Left lung (tissue), 10 donors: ENCODE data around the gene DNAJC13. TPM values are rescaled to one million over a fixed set of nuclear protein-coding genes. Genes with fewer than 3 reads are reported as not detected.

Source experiments
- ATAC-seq: fragments of 200-7000 bp; cut with Tn5 transposase; one replicate; pipeline ENCODE4 v1.9.1; 2020; ENCODE audit warnings: moderate library complexity
- DNase-seq, 4 donors: peaks; one replicate each; pipeline ENCODE4 v3.0.0-alpha.2; 2013 to 2020
- H3K27ac ChIP-seq, 2 donors: fragments of 200-600 bp; sonication (generic) in 1 of 2; one replicate each; pipeline versions ENCODE4 v1.5.0 to v1.8.0; 2020 to 2021
- H3K27me3 ChIP-seq, 2 donors: fragments of 200-600 bp; sonication (generic) in 1 of 2; one replicate each; pipeline versions ENCODE4 v1.5.0 to v1.8.0; 2020 to 2021
- H3K36me3 ChIP-seq, 2 donors: fragments of 200-600 bp; sonication (generic) in 1 of 2; one replicate each; pipeline versions ENCODE4 v1.5.0 to v1.8.0; 2020 to 2021
- H3K4me1 ChIP-seq, 2 donors: fragments of 200-600 bp; one replicate each; pipeline ENCODE4 v1.8.0; 2021
- H3K4me3 ChIP-seq, 2 donors: fragments of 200-600 bp; sonication (generic) in 1 of 2; one replicate each; pipeline versions ENCODE4 v1.5.0 to v1.8.0; 2020 to 2021; ENCODE audit warnings: mild to moderate bottlenecking in 1 of 2
- H3K9me3 ChIP-seq, 2 donors: fragments of 200-600 bp; sonication (generic) in 1 of 2; one replicate each; pipeline versions ENCODE4 v1.5.0 to v1.8.0; 2020 to 2021
- CTCF ChIP-seq, 2 donors: fragments of 200-600 bp; sonication (generic) in 1 of 2; IDR thresholded peaks; one replicate each; pipeline versions ENCODE4 v1.5.0 to v1.8.0; 2021; ENCODE audit warnings: antibody characterized with exemption in 2 of 2
- intact Hi-C, 2 donors: fragments of 100-400 bp; cut with DNase I; formaldehyde crosslinking; loops; one replicate each; pipeline versions ENCODE4 v1.11.2 to v1.14.2; 2022
- polyA plus RNA-seq, 6 donors: library from polyadenylated mRNA; unstranded; fragments of 120-200 nt; gene quantifications; one replicate each; pipeline ENCODE4 v1.2.1, GENCODE V29; 2013; ENCODE audit not compliant: insufficient read length in 6 of 6
- total RNA-seq, 2 donors: library from RNA; stranded (reverse); fragmentation: NEBNext Ultra II Directional; extraction: Animal tissue kit (Norgen Biotek cat#: 25700); gene quantifications; one replicate each; pipeline ENCODE4 v1.2.1, GENCODE V29; 2021
- donor health status: DM: no; HTN: yes; CAD: no.
- donor health status: DM: no; HTN: no; CAD: no.

The DNAJC13 gene
- total and polyA plus RNA-seq, 8 donors = 41.2 to 64.0 (median 55.1) TPM

GRCh38 chr3:132459551-132459950 lies 42.2 kb downstream of the DNAJC13 start:
- H3K27me3 ChIP-seq = no peaks in the 10 kb centered on the region
- ATAC-seq (no peak), DNase-seq (no peak)
- TF ChIP-seq CTCF (IDR thresholded peaks at IDR 0.05) = no peak
- peak overlapping the region in 1 of 2 donors; percentile 71 for H3K27ac ChIP-seq
- H3K4me1 ChIP-seq = peaks cover 0 to 26% of the 10 kb centered on the region in 2 donors
- peaks cover 0 to 93% of the 10 kb centered on the region in 2 donors for H3K36me3 ChIP-seq
- H3K9me3 ChIP-seq = no peaks in the 10 kb centered on the region
- intact Hi-C loops = no loop called here
- no peak overlapping the region for H3K4me3 ChIP-seq

- Histone ChIP-seq H3K27ac (no peak overlapping the region), H3K4me3 (no peak overlapping the region), H3K4me1 (peaks cover 0 to 19% of the 10 kb centered on the region in 2 donors), H3K9me3 (no peaks in the 10 kb centered on the region), H3K36me3 (peaks cover 0 to 85% of the 10 kb centered on the region in 2 donors), H3K27me3 (no peaks in the 10 kb centered on the region)
- DNase-seq (no peak), ATAC-seq (no peak)
- intact Hi-C loops = no loop called here
- no peak for TF ChIP-seq CTCF (IDR thresholded peaks at IDR 0.05)
Observed at GRCh38 chr3:132461544-132461943, 44.2 kb downstream of the DNAJC13 start.

GRCh38 chr3:132464066-132464465 lies 46.8 kb downstream of the DNAJC13 start:
- no peak overlapping the region for H3K4me3 ChIP-seq
- no peak overlapping the region for H3K27ac ChIP-seq
- H3K9me3 ChIP-seq = no peaks in the 10 kb centered on the region
- TF ChIP-seq CTCF (IDR thresholded peaks at IDR 0.05) = no peak
- intact Hi-C loops = no loop called here
- H3K4me1 ChIP-seq = no peaks in the 10 kb centered on the region
- peaks cover 0 to 86% of the 10 kb centered on the region in 2 donors for H3K36me3 ChIP-seq
- no peak for ATAC-seq
- no peaks in the 10 kb centered on the region for H3K27me3 ChIP-seq
- DNase-seq = no peak

GRCh38 chr3:132469326-132469725 lies 52.0 kb downstream of the DNAJC13 start:
- H3K4me3 ChIP-seq = no peak overlapping the region
- intact Hi-C loops = no loop called here
- DNase-seq = no peak
- ATAC-seq = no peak
- H3K27ac ChIP-seq = no peak overlapping the region
- no peaks in the 10 kb centered on the region for H3K4me1 ChIP-seq
- no peak for TF ChIP-seq CTCF (IDR thresholded peaks at IDR 0.05)
- peaks cover 0 to 64% of the 10 kb centered on the region in 2 donors for H3K36me3 ChIP-seq
- no peaks in the 10 kb centered on the region for H3K27me3 ChIP-seq
- no peaks in the 10 kb centered on the region for H3K9me3 ChIP-seq

GRCh38 chr3:132486099-132486498 lies 68.8 kb downstream of the DNAJC13 start:
- Histone ChIP-seq H3K4me1 (no peaks in the 10 kb centered on the region), H3K27me3 (no peaks in the 10 kb centered on the region), H3K4me3 (no peak overlapping the region), H3K36me3 (peaks cover 0 to 97% of the 10 kb centered on the region in 2 donors), H3K9me3 (no peaks in the 10 kb centered on the region), H3K27ac (no peak overlapping the region)
- TF ChIP-seq CTCF (IDR thresholded peaks at IDR 0.05) = no peak
- DNase-seq = no peak
- peak; percentile 71 for ATAC-seq
- intact Hi-C loops = no loop called here
